Measurements from ENCODE around the gene SHC1. TPM values are rescaled to one million over a fixed set of nuclear protein-coding genes. Genes with fewer than 3 reads are reported as not detected.
A peak's percentile ranks its signal among the peaks of the same experiment; 100 is the strongest.

The SHC1 gene
- total RNA-seq, 6 experiments from 2014 or later: 371 to 461 (median 401) TPM

DNA sequence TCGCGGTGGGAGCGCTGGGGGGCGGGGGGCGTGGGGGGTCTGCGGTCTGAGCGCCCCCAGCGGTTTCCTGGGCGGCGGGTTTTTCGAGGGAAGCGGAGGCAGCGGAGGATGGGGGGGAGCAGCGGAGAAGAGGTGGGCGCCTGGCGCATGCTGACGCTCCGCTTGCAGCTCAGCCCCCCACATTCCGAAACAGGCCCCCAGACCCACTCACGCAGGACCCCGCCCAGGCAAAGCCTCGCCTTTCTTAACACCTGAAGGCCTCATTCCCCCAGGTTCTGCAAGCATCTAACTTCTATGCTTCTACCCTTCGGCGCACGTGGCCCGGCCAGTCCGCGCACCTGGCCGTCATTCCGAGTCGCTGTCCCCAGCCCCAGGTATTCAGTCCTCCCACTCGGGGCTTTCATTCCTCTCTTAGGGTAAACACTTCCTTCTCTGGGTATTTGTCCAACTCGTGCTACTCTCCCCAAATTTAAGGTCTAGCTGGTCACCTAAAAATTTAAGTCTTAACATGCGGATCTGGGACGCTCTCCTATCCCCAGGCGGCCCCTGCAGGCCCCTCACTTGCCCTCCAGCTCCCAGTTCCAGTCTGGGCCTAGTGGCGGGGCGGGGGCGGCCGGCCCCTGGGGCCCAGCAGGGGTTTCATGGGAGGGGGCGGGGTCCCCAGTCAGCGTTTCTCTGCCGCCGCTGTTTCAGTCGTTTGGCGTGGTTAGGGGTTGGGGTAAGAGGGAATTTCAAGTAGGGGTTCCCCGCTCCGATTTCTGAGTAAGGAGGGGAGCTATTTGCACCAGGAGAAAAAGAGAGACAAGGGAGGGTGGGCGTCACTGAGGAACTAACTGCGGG lies 29.2 kb upstream of the SHC1 start:
- TF ChIP-seq, protein P1, sequence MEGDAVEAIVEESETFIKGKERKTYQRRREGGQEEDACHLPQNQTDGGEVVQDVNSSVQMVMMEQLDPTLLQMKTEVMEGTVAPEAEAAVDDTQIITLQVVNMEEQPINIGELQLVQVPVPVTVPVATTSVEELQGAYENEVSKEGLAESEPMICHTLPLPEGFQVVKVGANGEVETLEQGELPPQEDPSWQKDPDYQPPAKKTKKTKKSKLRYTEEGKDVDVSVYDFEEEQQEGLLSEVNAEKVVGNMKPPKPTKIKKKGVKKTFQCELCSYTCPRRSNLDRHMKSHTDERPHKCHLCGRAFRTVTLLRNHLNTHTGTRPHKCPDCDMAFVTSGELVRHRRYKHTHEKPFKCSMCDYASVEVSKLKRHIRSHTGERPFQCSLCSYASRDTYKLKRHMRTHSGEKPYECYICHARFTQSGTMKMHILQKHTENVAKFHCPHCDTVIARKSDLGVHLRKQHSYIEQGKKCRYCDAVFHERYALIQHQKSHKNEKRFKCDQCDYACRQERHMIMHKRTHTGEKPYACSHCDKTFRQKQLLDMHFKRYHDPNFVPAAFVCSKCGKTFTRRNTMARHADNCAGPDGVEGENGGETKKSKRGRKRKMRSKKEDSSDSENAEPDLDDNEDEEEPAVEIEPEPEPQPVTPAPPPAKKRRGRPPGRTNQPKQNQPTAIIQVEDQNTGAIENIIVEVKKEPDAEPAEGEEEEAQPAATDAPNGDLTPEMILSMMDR (IDR thresholded peaks at IDR 0.05): no peak
- H3K4me3 Mint-ChIP-seq: peak overlapping the region; percentile 89
- no peaks in the 10 kb centered on the region for H3K36me3 Mint-ChIP-seq (ENCODE audit: low read depth)
- DNase-seq: no peak
- peaks cover under 1% of the 10 kb centered on the region; the same call in 1 of the 2 replicates for H3K27me3 Mint-ChIP-seq (ENCODE audit: insufficient read depth)
- H3K4me1 Mint-ChIP-seq (ENCODE audit: low read depth): peaks cover 31% of the 10 kb centered on the region
- peak overlapping the region; percentile 89 for H3K27ac Mint-ChIP-seq
- no peaks in the 10 kb centered on the region for H3K9me3 Mint-ChIP-seq

DNA sequence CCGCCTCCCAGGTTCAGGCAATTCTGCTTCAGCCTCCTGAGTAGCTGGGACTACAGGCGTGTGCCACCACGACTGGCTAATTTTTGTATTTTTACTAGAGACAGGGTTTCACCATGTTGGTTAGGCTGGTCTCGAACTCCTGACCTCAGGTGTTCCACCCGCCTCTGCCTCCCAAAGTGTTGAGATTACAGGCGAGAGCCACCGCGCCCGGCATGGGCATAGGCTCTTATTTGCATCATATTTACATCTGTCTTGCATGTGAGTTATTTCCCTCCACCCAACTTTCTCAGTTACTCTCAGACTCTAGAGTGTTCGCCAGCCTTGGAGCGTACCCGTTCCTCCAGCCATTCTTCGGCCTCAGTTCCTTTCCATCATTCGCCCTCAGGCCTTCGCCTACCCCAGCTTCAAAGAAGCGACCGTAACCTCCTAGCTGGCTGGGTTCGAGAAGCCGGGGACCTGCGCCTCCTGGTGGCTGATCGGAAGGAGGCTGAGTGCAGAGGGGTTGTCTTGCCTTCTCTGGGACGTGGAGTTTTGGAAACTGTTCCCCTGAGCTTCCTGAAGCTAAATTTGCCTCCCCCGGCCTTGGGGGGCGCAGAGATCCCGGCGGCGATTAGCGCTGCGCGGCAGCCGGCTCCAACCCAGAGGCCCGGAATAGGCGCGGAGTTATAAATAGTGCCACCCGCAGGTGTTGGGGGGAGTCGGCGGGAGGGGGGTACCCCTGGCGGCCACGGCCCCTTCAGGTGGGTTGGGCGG lies 28.4 kb upstream of the SHC1 start:
- Mint-ChIP-seq H3K27me3 (ENCODE audit: insufficient read depth) (peaks cover 2% of the 10 kb centered on the region; the same call in 1 of the 2 replicates), H3K9me3 (no peaks in the 10 kb centered on the region), H3K27ac (peak overlapping the region; percentile 58), H3K36me3 (ENCODE audit: low read depth) (no peaks in the 10 kb centered on the region), H3K4me1 (ENCODE audit: low read depth) (peaks cover 29% of the 10 kb centered on the region), H3K4me3 (peak overlapping the region; percentile 64)
- DNase-seq: peak; percentile 56
- TF ChIP-seq, protein P1 (IDR thresholded peaks at IDR 0.05): peak; percentile 91

DNA sequence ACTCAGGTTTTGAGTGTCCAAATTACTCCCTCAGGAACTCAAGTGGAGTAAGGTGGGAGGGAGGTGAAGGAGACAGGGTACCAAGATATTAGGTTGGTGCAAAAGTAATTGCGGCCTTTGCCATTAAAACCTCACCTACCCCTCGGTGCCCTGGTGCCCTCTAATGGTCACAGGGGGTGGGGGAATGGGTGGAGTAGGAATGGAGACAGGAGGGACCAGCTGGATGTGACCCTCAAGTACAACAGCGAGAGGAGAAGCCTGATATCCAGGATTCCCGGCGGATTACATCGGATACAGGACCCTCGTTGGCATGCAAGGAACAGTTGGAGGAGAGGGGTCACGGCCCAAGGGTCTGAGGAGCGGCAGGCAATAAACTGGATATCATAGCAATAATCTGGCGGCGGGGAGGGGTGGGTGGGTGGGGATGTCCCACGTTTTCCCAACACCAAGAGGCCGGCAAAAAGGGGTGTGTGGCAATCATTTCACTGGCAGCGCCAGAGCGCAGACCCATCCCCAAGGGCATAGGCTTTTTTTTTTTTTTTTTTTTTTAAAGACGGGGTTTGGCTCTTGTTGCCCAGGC lies 27.7 kb upstream of the SHC1 start:
- H3K36me3 Mint-ChIP-seq (ENCODE audit: low read depth): no peaks in the 10 kb centered on the region
- H3K4me3 Mint-ChIP-seq: no peak overlapping the region
- H3K9me3 Mint-ChIP-seq: no peaks in the 10 kb centered on the region
- H3K4me1 Mint-ChIP-seq (ENCODE audit: low read depth): peaks cover 34% of the 10 kb centered on the region
- no peak overlapping the region for H3K27ac Mint-ChIP-seq
- peaks cover 2% of the 10 kb centered on the region; the same call in 1 of the 2 replicates for H3K27me3 Mint-ChIP-seq (ENCODE audit: insufficient read depth)
- DNase-seq: no peak
- TF ChIP-seq, protein P1 (IDR thresholded peaks at IDR 0.05): no peak

DNA sequence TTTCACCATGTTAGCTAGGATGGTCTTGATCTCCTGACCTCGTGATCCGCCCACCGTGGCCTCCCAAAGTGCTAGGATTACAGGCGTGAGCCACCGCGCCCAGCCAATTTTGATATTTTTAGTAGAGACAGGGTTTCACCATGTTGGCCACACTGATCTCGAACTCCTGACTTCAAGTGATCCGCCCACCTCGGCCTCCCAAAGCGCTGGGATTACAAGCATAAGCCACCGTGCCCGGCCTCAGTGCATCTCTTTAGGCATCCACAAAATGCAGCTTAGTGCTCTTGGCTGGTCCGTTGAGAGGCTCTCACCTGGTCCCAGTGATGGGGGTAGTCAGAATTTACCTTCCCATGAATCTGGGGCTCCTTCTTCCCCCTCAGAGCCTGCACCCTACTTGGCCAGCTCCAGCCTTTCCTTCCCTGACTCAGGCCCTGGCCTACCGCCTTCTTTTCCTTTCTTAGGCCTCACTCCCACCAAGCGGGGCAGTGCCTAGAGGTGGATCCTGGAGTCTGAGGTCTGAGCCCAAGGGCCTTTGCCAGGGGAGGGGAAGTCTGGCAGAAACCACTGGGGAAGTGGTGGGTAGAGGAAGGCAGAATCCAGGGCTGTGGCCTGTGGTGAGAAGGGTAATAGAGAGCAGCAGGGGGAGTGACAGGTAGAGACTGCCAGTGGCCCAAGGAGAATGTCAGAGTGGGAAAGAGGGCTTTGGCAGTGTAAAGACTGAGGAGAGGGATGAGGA lies 26.6 kb upstream of the SHC1 start:
- Mint-ChIP-seq H3K36me3 (ENCODE audit: low read depth) (no peaks in the 10 kb centered on the region), H3K27me3 (ENCODE audit: insufficient read depth) (peaks cover 4% of the 10 kb centered on the region), H3K27ac (no peak overlapping the region), H3K9me3 (no peaks in the 10 kb centered on the region), H3K4me1 (ENCODE audit: low read depth) (peaks cover 34% of the 10 kb centered on the region), H3K4me3 (no peak overlapping the region)
- DNase-seq: no peak
- TF ChIP-seq, protein P1 (IDR thresholded peaks at IDR 0.05): no peak

Data from HFFc6 (cell line).